Esophagus squamous epithelium (tissue), 4 donors: ENCODE results near the gene BCAM.

Source experiments
- CTCF ChIP-seq, 6 experiments: fragments of 450-650 bp in 4 of 6; fragments of 200-600 bp in 2 of 6; sonication (generic) in 2 of 6; IDR thresholded peaks; one replicate each; pipeline ENCODE4 v1.5.1; 2016 to 2019; ENCODE audit warnings: antibody characterized with exemption in 6 of 6, mild to moderate bottlenecking in 4 of 6, moderate library complexity in 4 of 6
- POLR2A ChIP-seq, 4 donors: fragments of 450-650 bp; IDR thresholded peaks; one replicate each; pipeline ENCODE4 v1.6.1; 2017; ENCODE audit warnings: antibody characterized with exemption in 4 of 4, mild to moderate bottlenecking in 4 of 4, moderate library complexity in 3 of 4

- TF ChIP-seq CTCF (IDR thresholded peaks at IDR 0.05) = no peak
- no peak for TF ChIP-seq POLR2A (IDR thresholded peaks at IDR 0.05)
Observed at GRCh38 chr19:44848812-44849447, 40.0 kb downstream of the BCAM start.
